GM23338 (cell line): ENCODE data around the gene PIK3CB. TPM values are rescaled to one million over a fixed set of nuclear protein-coding genes. Genes with fewer than 3 reads are reported as not detected.

Source experiments
- ATAC-seq: fragments of 200-7000 bp; cut with Tn5 transposase; 3 replicates; pipeline ENCODE4 v1.9.1; 2020
- DNase-seq: peaks from one replicate; pipeline ENCODE4 v3.0.0-alpha.2; 2015; ENCODE audit warnings: low spot score
- H2AFZ ChIP-seq: fragments of 200-600 bp; sonication (generic); 2 replicates; pipeline ENCODE4 v1.8.0; 2016; ENCODE audit warnings: antibody characterized with exemption, mild to moderate bottlenecking, moderate library complexity
- H3F3A ChIP-seq: fragments of 200-600 bp; sonication (generic); replicated peaks from 2 replicates; pipeline ENCODE4 v1.8.0; 2017; ENCODE audit warnings: antibody characterized with exemption, mixed run types, low read depth
- H3K27ac ChIP-seq: fragments of 200-600 bp; sonication (generic); 2 replicates; pipeline ENCODE4 v1.6.1; 2016; ENCODE audit warnings: low read depth
- H3K27me3 ChIP-seq: fragments of 200-600 bp; sonication (generic); 2 replicates; pipeline ENCODE4 v1.8.0; 2016; ENCODE audit warnings: mild to moderate bottlenecking, mixed run types, moderate library complexity; ENCODE audit not compliant: insufficient read depth
- H3K36me3 ChIP-seq: fragments of 200-600 bp; sonication (generic); 2 replicates; pipeline ENCODE4 v1.8.0; 2016; ENCODE audit warnings: mild to moderate bottlenecking; ENCODE audit not compliant: insufficient read depth
- H3K4me1 ChIP-seq: fragments of 200-600 bp; sonication (generic); 2 replicates; pipeline ENCODE4 v1.8.0; 2016; ENCODE audit warnings: mild to moderate bottlenecking, moderate library complexity; ENCODE audit not compliant: insufficient read depth
- H3K4me2 ChIP-seq: fragments of 200-600 bp; sonication (generic); 2 replicates; pipeline ENCODE4 v1.7.1; 2017; ENCODE audit warnings: mixed run types
- H3K4me3 ChIP-seq: fragments of 200-600 bp; sonication (generic); 2 replicates; pipeline ENCODE4 v1.6.1; 2016; ENCODE audit warnings: mixed run types
- H3K79me2 ChIP-seq: fragments of 200-600 bp; sonication (generic); replicated peaks from 2 replicates; pipeline ENCODE4 v1.8.0; 2017; ENCODE audit warnings: mild to moderate bottlenecking; ENCODE audit not compliant: insufficient read depth
- H3K9me2 ChIP-seq: fragments of 200-600 bp; sonication (generic); 2 replicates; pipeline ENCODE4 v1.8.0; 2017; ENCODE audit not compliant: insufficient read depth
- H4K20me1 ChIP-seq: fragments of 200-600 bp; sonication (generic); replicated peaks from 2 replicates; pipeline ENCODE4 v1.8.0; 2017; ENCODE audit warnings: mild to moderate bottlenecking; ENCODE audit not compliant: insufficient read depth
- H3K27ac Mint-ChIP-seq: 2 replicates; pipeline ENCODE4 v1.8.0; 2020; ENCODE audit warnings: inconsistent platforms, mild to moderate bottlenecking, moderate library complexity, mixed read lengths
- H3K27me3 Mint-ChIP-seq: 3 replicates; pipeline ENCODE4 v1.8.0; 2022; ENCODE audit warnings: low read depth, mild to moderate bottlenecking, moderate library complexity, mixed read lengths, inconsistent platforms; ENCODE audit not compliant: insufficient read depth, poor library complexity
- H3K36me3 Mint-ChIP-seq: 3 replicates; pipeline ENCODE4 v1.8.0; 2021; ENCODE audit warnings: low read depth, mild to moderate bottlenecking, inconsistent platforms, moderate library complexity, mixed read lengths
- H3K4me1 Mint-ChIP-seq: 3 replicates; pipeline ENCODE4 v1.8.0; 2020; ENCODE audit warnings: mild to moderate bottlenecking, inconsistent platforms, mixed read lengths
- H3K4me3 Mint-ChIP-seq: 3 replicates; pipeline ENCODE4 v1.8.0; 2021; ENCODE audit warnings: moderate library complexity, mild to moderate bottlenecking, inconsistent platforms, mixed read lengths
- H3K9me3 Mint-ChIP-seq: 3 replicates; pipeline ENCODE4 v1.8.0; 2020; ENCODE audit warnings: moderate library complexity, mild to moderate bottlenecking, inconsistent platforms, mixed read lengths
- CTCF ChIP-seq, 2 experiments: fragments of 200-600 bp in 1 of 2; sonication (generic) in 1 of 2; conservative IDR thresholded peaks; 2 replicates each; pipeline versions ENCODE4 v1.5.1 to v1.6.1; 2016 to 2017; ENCODE audit warnings: antibody characterized with exemption in 2 of 2, low read depth in 2 of 2, mild to moderate bottlenecking in 2 of 2, moderate library complexity in 1 of 2
- ETS1 ChIP-seq: IDR thresholded peaks from 2 replicates; pipeline ENCODE4 v1.6.1; 2016; ENCODE audit warnings: antibody characterized with exemption
- EZH2 ChIP-seq: fragments of 200-600 bp; sonication (generic); IDR thresholded peaks from one replicate; pipeline ENCODE4 v1.8.0; 2017; ENCODE audit warnings: antibody characterized with exemption, mild to moderate bottlenecking, low read depth; ENCODE audit not compliant: unreplicated experiment
- EZH2phosphoT487 ChIP-seq: fragments of 200-600 bp; sonication (generic); IDR thresholded peaks from one replicate; pipeline ENCODE4 v1.8.1; 2018; ENCODE audit warnings: antibody characterized with exemption; ENCODE audit not compliant: unreplicated experiment
- JUNB ChIP-seq: IDR thresholded peaks from one replicate; pipeline ENCODE4 v1.6.1; 2016; ENCODE audit warnings: antibody characterized with exemption; ENCODE audit not compliant: unreplicated experiment
- POLR2AphosphoS5 ChIP-seq: IDR thresholded peaks from 2 replicates; pipeline ENCODE4 v1.6.1; 2016; ENCODE audit warnings: antibody characterized with exemption, low read depth
- REST ChIP-seq: IDR thresholded peaks from one replicate; pipeline ENCODE4 v1.6.1; 2018; ENCODE audit warnings: antibody characterized with exemption; ENCODE audit not compliant: unreplicated experiment
- STAT1 ChIP-seq: IDR thresholded peaks from one replicate; pipeline ENCODE4 v1.6.1; 2016; ENCODE audit warnings: antibody characterized with exemption; ENCODE audit not compliant: unreplicated experiment
- ZNF331 ChIP-seq: fragments of 250-450 bp; sonication (Bioruptor Pico); IDR thresholded peaks from 2 replicates; pipeline ENCODE4 v1.5.0; 2020; ENCODE audit warnings: low read depth, mild to moderate bottlenecking, moderate library complexity
- ZNF462 ChIP-seq: fragments of 250-450 bp; sonication (Bioruptor Pico); IDR thresholded peaks from 2 replicates; pipeline ENCODE4 v1.5.0; 2020; ENCODE audit warnings: mild to moderate bottlenecking, moderate library complexity
- polyA plus RNA-seq: library from polyadenylated mRNA; unstranded; fragments of >200 nt; fragmentation: Nextera tagmentation; extraction: Ambion mirVana; gene quantifications from 2 replicates; pipeline ENCODE4 v1.2.1, GENCODE V29; 2016
- total RNA-seq: library from RNA; depleted of rRNA; stranded (reverse); fragments of >200 nt; shearing (Covaris generic); gene quantifications from 2 replicates; pipeline ENCODE4 v1.2.3, GENCODE V29; 2014

The PIK3CB gene
- total and polyA plus RNA-seq, 2 experiments from 2014 or later: 13.3 to 32.4 TPM

- no peaks in the 10 kb centered on the region for H3K9me2 ChIP-seq
- no peak overlapping the region for H3K4me3 ChIP-seq
- no peaks in the 10 kb centered on the region for H3K27me3 ChIP-seq
- H3K4me2 ChIP-seq: no peak overlapping the region
- no peak overlapping the region for H2AFZ ChIP-seq
- TF ChIP-seq JUNB: no peak
- TF ChIP-seq STAT1: no peak
- no peak for TF ChIP-seq ZNF462 (CRISPR knock-in tag)
- TF ChIP-seq EZH2: no peak
- TF ChIP-seq ETS1: no peak
- no peak for TF ChIP-seq POLR2AphosphoS5
- TF ChIP-seq ZNF331 (CRISPR knock-in tag): no peak
- TF ChIP-seq EZH2phosphoT487: no peak
- no peak for TF ChIP-seq CTCF (conservative IDR thresholded peaks at IDR 0.05; ENCODE audit: low read depth in 2 of 2)
- TF ChIP-seq REST: no peak
- ATAC-seq: no peak
- H3K36me3 ChIP-seq: no peaks in the 10 kb centered on the region
- Mint-ChIP-seq H3K4me1 (peaks cover 18% of the 10 kb centered on the region; the same call in 2 of the 3 replicates), H3K27me3 (no peaks in the 10 kb centered on the region), H3K36me3 (no peaks in the 10 kb centered on the region), H3K9me3 (no peaks in the 10 kb centered on the region), H3K4me3 (no peak overlapping the region), H3K27ac (no peak overlapping the region)
- no peaks in the 10 kb centered on the region for H3F3A ChIP-seq
- no peaks in the 10 kb centered on the region for H3K79me2 ChIP-seq
- no peaks in the 10 kb centered on the region for H4K20me1 ChIP-seq
- no peak overlapping the region for H3K27ac ChIP-seq
- H3K4me1 ChIP-seq: no peaks in the 10 kb centered on the region
- peak; percentile 11 for DNase-seq
Measured at GRCh38 chr3:138724443-138724842, 110.3 kb downstream of the PIK3CB start.
